Gastrocnemius medialis (tissue), 4 donors: ENCODE measurements around the gene FBXW10B.
"Not testable (repeated sequence)": the region's sequence is repeated elsewhere in the genome, so short reads cannot be mapped to it uniquely, and the experiment has no call there.

ENCODE experiments used
- POLR2A ChIP-seq, 2 donors: fragments of 450-650 bp; IDR thresholded peaks; one replicate each; pipeline ENCODE4 v1.6.1; 2017; ENCODE audit warnings: antibody characterized with exemption in 2 of 2, mild to moderate bottlenecking in 2 of 2, moderate library complexity in 2 of 2
- TF ChIP-seq, protein P1 (sequence below), 5 experiments: fragments of 450-650 bp in 3 of 5; fragments of 200-600 bp in 2 of 5; sonication (generic) in 2 of 5; IDR thresholded peaks in 4 of 5; conservative IDR thresholded peaks in 1 of 5; 1 replicate in 4 of 5; 2 replicates in 1 of 5; pipeline ENCODE4 v1.5.1; 2016 to 2019; ENCODE audit warnings: antibody characterized with exemption in 5 of 5, mild to moderate bottlenecking in 3 of 5, moderate library complexity in 3 of 5

DNA sequence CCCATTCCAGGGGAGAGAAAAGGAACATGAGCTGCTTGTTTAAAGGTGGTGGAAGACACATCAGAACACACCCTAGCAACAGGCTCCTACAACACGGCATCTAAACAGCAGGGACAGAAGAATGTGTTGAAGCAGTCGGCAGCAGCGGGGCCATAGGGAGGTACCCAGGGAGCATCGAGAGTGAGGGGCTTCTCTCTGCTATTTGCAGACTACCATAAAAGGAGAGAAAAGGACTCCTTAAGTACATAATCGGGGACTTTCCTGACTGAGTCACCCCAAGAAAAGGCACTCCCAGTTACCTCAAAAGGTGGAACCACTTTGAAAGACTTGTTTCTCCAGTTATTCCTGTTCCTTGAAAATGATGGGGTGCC, 26.4 kb upstream of the FBXW10B start:
- TF ChIP-seq POLR2A (IDR thresholded peaks at IDR 0.05) = not testable (repeated sequence)
- TF ChIP-seq, protein P1, sequence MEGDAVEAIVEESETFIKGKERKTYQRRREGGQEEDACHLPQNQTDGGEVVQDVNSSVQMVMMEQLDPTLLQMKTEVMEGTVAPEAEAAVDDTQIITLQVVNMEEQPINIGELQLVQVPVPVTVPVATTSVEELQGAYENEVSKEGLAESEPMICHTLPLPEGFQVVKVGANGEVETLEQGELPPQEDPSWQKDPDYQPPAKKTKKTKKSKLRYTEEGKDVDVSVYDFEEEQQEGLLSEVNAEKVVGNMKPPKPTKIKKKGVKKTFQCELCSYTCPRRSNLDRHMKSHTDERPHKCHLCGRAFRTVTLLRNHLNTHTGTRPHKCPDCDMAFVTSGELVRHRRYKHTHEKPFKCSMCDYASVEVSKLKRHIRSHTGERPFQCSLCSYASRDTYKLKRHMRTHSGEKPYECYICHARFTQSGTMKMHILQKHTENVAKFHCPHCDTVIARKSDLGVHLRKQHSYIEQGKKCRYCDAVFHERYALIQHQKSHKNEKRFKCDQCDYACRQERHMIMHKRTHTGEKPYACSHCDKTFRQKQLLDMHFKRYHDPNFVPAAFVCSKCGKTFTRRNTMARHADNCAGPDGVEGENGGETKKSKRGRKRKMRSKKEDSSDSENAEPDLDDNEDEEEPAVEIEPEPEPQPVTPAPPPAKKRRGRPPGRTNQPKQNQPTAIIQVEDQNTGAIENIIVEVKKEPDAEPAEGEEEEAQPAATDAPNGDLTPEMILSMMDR (IDR thresholded peaks at IDR 0.05 in 4 of 5, conservative IDR thresholded peaks at IDR 0.05 in 1 of 5) = not testable (repeated sequence)
